Stimulated activated CD8-positive, alpha-beta memory T cell treated with anti-CD3 and anti-CD28 coated beads, Interleukin-7, amount 100 ng/mL, for 24 hours (primary cell): Measurements from ENCODE around the gene SLC25A26.
"Not testable (repeated sequence)": the region's sequence is repeated elsewhere in the genome, so short reads cannot be mapped to it uniquely, and the experiment has no call there.

ENCODE experiments used
- DNase-seq: peaks from one replicate; pipeline ENCODE4 v3.0.0-alpha.2; 2020; ENCODE audit warnings: low read depth

The SLC25A26 gene

GRCh38 chr3:66220602-66221377, at the start of gene SLC25A26:
Gene SLC25A26 (plus strand): TSS chr3:66221001. CDS start chr3:66221095, 94 bp downstream.
- DNase-seq = peak; percentile 94

GRCh38 chr3:66172394-66172793, 48.4 kb upstream of the SLC25A26 start:
- no peak for DNase-seq

DNA sequence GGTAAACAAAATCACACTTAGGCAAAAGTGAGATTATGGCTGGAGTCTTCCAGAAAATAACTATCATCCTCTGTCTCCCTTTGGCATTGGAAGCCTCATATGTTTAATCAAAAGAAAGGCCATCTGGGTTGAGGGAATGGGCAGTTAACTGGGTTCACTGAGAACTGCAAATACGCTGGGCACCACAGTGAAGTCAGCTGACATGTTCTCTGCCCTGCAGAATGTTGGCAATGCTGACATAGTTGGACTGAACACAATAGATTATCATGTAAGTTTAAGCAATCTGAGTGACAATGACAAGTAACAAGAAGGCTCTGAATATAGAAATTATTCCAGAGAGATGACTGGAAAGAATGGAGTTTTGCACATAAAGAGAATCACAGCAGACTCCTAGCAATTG, 43.8 kb upstream of the SLC25A26 start:
- DNase-seq = no peak

GRCh38 chr3:66178206-66178605, 42.6 kb upstream of the SLC25A26 start:
- DNase-seq = no peak

GRCh38 chr3:66179793-66180192, 41.0 kb upstream of the SLC25A26 start:
- DNase-seq = no peak

- DNase-seq = no peak
These were observed 39.0 kb upstream of the SLC25A26 start for GRCh38 chr3:66181764-66182163.

DNA sequence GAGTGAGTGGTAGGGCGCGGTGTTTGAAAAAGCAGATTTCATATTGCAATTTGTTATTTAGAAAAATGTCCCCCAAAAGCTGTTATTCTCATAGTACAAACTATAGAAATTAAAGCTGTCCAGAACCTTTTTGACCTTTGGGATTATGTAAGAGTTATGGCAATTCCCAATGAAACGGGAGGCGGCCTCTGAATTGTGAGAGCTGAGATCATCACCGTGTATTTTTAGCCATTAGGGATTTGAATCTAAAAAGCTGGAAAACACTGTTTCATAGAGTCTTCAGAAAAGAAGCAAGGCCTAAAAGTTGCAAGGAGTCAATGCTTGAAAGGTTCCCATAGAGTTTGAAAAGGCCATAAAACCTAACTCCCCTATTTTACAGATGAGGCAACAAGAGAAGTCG, 38.6 kb upstream of the SLC25A26 start:
- DNase-seq = no peak

- no peak for DNase-seq
These were observed 34.3 kb upstream of the SLC25A26 start for GRCh38 chr3:66186545-66186944.

DNA sequence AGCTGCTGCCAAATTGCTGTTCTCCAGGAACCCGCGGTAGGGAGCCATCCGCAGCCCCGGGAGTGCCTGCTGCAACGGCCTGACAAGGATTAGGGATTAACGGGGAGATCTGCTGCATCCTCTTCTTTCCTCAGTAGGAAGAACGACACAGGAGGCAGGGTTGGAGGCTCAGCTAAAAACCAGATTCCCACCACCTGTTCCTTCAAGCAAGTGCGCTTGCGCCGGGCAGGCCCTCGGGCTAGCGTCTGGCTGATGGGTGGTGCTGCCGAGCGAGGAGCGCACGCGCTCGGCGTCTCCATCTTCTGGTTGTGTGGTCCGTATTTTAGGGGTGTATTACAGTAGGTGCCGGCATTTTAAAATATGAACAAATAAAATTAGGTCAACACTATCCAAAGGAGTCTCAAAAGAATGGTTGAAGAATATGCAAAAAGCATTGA, 25.4 kb upstream of the SLC25A26 start:
- DNase-seq = no peak

DNA sequence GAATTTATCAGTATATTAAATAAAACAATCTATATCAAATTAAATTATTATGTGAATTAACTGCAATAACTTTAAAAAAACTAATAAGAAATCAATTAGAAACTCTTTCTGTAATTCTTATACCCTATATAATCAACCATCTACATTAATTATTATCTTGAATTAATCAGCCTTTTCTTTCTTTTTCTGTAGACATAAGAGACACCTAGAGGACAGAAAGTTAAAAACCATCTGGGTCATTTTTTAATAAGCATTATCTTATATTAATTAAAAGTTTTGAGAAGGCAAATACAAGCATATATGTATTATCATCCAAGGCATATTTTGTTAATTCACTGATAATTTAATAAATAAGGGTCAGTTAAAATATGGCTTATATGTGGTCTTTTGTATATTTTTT, 24.2 kb upstream of the SLC25A26 start:
- no peak for DNase-seq

DNA sequence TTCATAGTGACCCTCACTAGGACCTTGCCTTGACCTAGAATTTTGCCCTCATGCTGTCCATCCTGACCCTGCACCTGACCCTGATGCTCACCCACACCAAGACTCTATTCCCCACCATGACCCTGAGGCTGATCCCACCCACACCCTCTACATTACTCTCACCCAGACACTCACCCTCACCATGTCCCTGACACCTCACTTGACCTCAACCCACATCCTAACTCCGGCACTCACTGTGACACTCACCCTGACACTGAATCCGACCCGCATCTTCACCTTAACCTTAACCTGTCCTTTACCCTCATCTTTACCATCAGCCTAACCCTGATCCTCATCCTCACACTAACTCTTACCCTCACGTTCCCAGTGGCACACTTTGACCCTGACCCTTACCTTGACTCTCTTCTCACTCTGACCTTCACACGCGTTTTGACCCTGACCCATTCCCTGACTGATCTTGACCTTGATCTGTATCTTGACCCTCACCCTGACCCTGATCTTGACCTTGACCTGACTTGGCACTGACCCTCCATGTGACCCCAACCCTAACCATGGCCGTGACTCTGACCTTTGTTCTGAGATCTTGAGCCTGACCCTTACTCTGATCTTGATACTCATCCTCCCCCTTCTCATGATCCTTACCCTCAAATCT, 22.2 kb upstream of the SLC25A26 start:
- no peak for DNase-seq

DNA sequence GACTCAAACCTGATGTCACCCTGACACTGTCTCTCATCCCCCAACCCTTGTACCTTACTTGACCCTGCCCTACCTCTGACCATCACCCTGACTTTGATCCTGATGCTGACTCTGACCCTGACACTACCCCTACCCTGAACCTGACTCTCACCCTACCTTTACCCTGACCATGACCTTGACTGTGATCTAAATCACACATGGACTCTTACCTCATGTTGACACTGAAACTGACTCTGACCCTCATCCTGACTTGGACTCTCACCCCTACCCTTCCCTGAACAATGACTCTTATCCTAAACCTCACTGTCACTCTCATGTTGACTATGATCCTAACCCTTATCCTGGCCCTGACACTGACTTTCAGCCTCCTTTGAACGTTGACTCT, 21.7 kb upstream of the SLC25A26 start:
- DNase-seq = no peak

- no peak for DNase-seq
These were observed 20.7 kb upstream of the SLC25A26 start for GRCh38 chr3:66200147-66200546.

GRCh38 chr3:66200786-66201185, 20.0 kb upstream of the SLC25A26 start:
- no peak for DNase-seq

DNA sequence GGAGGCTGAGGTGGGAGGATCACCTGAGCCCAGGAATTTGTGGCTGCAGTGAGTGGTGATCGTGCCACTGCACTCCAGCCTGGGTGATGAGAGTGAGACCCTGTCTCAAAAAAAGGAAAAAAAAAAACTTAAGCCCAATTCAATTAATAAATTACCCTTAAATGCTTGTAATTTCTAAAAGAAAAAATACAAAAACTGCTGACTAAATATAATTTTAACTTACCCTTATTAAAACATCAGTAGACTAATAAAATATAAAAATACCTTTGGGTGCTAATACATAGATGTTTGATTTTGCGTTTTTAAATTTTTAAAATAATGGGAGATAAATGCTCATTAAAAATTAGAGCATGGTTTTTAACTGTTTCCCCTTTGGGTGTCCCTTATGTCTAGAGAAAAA, 17.5 kb upstream of the SLC25A26 start:
- DNase-seq = no peak

DNA sequence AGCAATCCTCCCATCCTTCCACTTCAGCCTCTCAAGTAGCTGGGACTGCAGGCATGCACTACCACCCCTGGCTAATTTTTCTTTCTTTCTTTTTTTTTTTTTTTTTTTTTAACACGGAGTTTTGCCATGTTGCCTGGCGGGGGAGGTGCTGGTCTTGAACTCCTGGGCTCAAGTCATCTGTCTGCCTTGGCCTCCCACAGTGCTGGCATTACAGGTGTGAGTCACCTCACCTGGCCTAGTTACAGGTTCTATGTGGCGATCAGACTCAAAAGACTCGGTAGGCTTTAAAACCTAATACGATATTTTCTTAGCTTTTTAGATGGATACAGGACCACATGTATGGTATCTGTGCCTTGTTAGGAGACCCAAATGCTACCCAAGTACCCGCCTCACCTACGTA, 14.0 kb upstream of the SLC25A26 start:
- no peak for DNase-seq

- DNase-seq = no peak
These were observed 12.6 kb upstream of the SLC25A26 start for GRCh38 chr3:66208189-66208588.

DNA sequence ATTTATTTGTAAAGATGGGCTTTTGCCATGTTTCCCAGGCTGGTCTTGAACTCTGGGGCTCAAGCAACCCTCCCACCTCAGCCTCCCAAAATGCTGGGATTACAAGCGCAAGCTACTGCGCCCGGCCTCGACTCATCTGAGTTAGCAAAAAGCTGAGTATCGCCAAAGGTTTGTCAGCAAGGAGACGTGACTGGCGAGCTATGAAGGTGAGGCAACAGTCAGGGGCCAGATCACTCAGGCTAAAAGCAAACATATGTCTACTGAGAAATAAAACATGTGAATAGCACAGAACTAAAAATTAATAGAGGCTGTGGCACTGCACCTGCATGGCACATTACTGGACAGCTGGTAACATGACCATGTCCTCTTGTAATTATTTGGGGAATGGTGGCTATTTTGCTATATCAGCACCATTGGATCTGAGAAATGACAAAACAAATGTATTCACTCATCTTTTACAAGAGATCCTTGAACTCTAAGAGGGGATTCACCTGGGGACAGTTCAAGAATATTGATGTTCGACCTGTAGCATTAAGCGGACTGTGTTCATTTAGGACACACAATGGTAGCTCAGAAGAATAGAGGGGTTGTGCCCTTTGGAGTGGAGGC, 10.0 kb upstream of the SLC25A26 start:
- DNase-seq = no peak

DNA sequence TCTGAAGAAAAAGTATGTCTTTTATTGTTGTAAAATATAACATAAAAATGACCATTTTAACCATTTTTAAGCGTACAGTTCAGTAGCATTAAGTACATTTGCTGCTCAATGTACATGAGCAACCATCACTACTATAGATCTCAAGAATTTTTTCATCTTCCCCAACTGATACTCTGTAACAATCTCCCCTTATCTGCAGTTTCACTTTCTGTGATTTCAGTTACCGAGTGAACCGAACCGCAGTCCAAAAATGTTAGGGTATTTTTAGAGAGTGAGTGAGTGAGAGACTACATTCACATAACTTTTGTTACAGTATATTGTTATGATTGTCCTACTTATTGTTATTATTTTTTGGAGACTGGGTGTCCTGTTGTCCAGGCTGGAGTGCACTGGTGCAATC, 9.0 kb upstream of the SLC25A26 start:
- DNase-seq = no peak

GRCh38 chr3:66215106-66215505, 5.7 kb upstream of the SLC25A26 start:
- no peak for DNase-seq

DNA sequence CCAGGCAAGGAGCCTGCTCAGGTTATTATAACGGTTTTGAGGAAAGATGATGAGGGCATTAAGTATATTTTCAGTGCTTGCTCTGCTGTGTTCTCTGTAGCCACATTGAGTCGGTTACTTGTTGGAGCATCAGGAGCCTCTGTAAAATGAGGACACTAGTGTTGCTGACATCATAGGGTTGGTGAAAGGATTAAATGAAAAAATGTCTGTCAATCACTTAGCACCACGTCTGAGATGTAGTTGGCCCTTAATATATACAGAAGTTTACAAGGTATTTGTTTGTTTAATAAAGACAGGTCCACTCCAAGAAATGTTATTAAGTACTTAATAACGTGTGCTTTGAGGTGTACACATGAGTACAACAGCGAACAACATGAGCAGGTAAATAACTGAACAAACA, 735 bp upstream of the SLC25A26 start:
- no peak for DNase-seq

- DNase-seq = no peak
These were observed 3.4 kb downstream of the SLC25A26 start for GRCh38 chr3:66224220-66224619.

- DNase-seq = not testable (repeated sequence)
These were observed 5.3 kb downstream of the SLC25A26 start for GRCh38 chr3:66226093-66226492.
